Osteoblast (primary cell): Measurements from ENCODE around the gene SORCS1. TPM values are rescaled to one million over a fixed set of nuclear protein-coding genes. Genes with fewer than 3 reads are reported as not detected.

Source experiments
- DNase-seq: peaks from one replicate; pipeline ENCODE4 v3.0.0; 2011; ENCODE audit warnings: low spot score, mixed read lengths; ENCODE audit not compliant: insufficient read length; ENCODE audit errors: missing footprints
- H2AFZ ChIP-seq: 2 replicates; pipeline ENCODE4 v1.6.0; 2011; ENCODE audit warnings: mild to moderate bottlenecking, low read length
- H3K27ac ChIP-seq: 2 replicates; pipeline ENCODE4 v1.5.1; 2011; ENCODE audit warnings: mild to moderate bottlenecking, low read depth, low read length, moderate library complexity
- H3K27me3 ChIP-seq: 2 replicates; pipeline ENCODE4 v1.6.0; 2012; ENCODE audit warnings: mild to moderate bottlenecking, control low read depth, inconsistent platforms, low read length, moderate library complexity; ENCODE audit not compliant: insufficient read depth
- H3K36me3 ChIP-seq: 2 replicates; pipeline ENCODE4 v1.5.1; 2011; ENCODE audit warnings: mild to moderate bottlenecking, low read length, control low read depth, moderate library complexity; ENCODE audit not compliant: insufficient read depth
- H3K4me1 ChIP-seq: 2 replicates; pipeline ENCODE4 v1.5.1; 2011; ENCODE audit warnings: mild to moderate bottlenecking, low read length, control low read depth, moderate library complexity; ENCODE audit not compliant: insufficient read depth
- H3K4me2 ChIP-seq: 2 replicates; pipeline ENCODE4 v1.6.0; 2011; ENCODE audit warnings: mild to moderate bottlenecking, low read length; ENCODE audit not compliant: insufficient read depth
- H3K4me3 ChIP-seq: fragments of 200-600 bp; sonication (generic); 3 replicates; pipeline ENCODE4 v1.5.1; 2012; ENCODE audit warnings: mild to moderate bottlenecking, low read length, inconsistent platforms; ENCODE audit not compliant: insufficient read depth
- H3K79me2 ChIP-seq: 2 replicates; pipeline ENCODE4 v1.6.0; 2012; ENCODE audit warnings: mild to moderate bottlenecking, low read length, control low read depth, inconsistent platforms; ENCODE audit not compliant: insufficient read depth
- H3K9me3 ChIP-seq: 2 replicates; pipeline ENCODE4 v1.5.1; 2011; ENCODE audit warnings: low read depth, low read length, control low read depth
- H4K20me1 ChIP-seq: 2 replicates; pipeline ENCODE4 v1.6.0; 2012; ENCODE audit warnings: mild to moderate bottlenecking, low read length, control low read depth; ENCODE audit not compliant: insufficient read depth
- CTCF ChIP-seq: IDR thresholded peaks from 2 replicates; pipeline ENCODE4 v1.5.1; 2011; ENCODE audit warnings: mild to moderate bottlenecking, low read depth, low read length, moderate library complexity; ENCODE audit errors: extremely low read depth
- total RNA-seq: library from RNA; depleted of rRNA; stranded (reverse); fragments of >200 nt; gene quantifications from 2 replicates; pipeline ENCODE4 v1.2.3, GENCODE V29; 2012

SORCS1 gene
- total RNA-seq, 1 donor: not detected

GRCh38 chr10:106832846-106833245 is 331.7 kb downstream of the SORCS1 start:
- Histone ChIP-seq H3K36me3 (no peaks in the 10 kb centered on the region), H4K20me1 (no peaks in the 10 kb centered on the region), H3K9me3 (no peaks in the 10 kb centered on the region), H3K4me1 (no peaks in the 10 kb centered on the region), H3K4me2 (no peak overlapping the region), H3K27ac (no peak overlapping the region), H3K27me3 (no peaks in the 10 kb centered on the region), H3K79me2 (no peaks in the 10 kb centered on the region), H3K4me3 (no peak overlapping the region), H2AFZ (no peak overlapping the region)
- no peak for DNase-seq
- TF ChIP-seq CTCF: no peak

DNA sequence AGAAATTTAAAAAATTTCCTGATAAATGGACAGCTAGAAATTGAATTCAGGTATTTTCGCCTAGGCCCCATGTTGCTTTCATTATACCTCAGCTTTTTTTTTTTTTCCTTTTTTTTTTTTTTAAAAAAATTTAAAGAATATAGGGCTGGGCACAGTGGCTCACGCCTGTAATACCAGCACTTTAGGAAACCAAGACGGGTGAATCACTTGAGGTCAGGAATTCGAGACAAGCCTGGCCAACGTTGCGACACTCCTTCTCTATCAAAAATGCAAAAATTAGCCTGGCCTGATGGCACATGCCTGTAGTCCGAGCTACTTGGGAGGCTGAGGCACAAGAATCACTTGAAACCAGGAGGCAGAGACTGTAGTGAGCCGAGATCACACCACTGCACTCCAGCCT is 334.0 kb downstream of the SORCS1 start:
- Histone ChIP-seq H3K27me3 (no peaks in the 10 kb centered on the region), H3K4me3 (no peak overlapping the region), H3K4me2 (no peak overlapping the region), H3K36me3 (no peaks in the 10 kb centered on the region), H3K4me1 (no peaks in the 10 kb centered on the region), H3K27ac (no peak overlapping the region), H4K20me1 (no peaks in the 10 kb centered on the region), H2AFZ (no peak overlapping the region), H3K79me2 (no peaks in the 10 kb centered on the region), H3K9me3 (peaks cover 4% of the 10 kb centered on the region)
- no peak for DNase-seq
- TF ChIP-seq CTCF: no peak

DNA sequence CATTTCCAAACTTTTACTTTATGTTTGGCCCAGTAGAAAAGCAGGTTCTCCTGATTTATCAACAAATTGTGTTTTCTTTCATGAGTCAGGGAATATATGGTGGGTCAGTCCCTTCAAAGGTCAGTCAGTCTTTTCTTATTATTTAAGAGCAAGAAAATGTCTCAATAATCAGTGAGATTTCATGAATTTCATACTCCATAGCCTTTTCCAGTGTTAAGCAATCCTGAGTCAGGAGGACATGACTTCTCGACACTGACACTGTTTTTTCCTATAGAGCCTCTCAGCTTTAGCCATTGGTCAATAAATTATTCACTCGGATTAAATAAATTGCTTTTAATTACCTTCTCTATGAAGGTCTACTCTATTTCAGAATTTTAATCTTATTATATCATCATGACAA is 334.5 kb downstream of the SORCS1 start:
- no peak overlapping the region for H3K27ac ChIP-seq
- H3K79me2 ChIP-seq: no peaks in the 10 kb centered on the region
- H3K9me3 ChIP-seq: peaks cover 4% of the 10 kb centered on the region
- no peak overlapping the region for H3K4me2 ChIP-seq
- no peak overlapping the region for H2AFZ ChIP-seq
- no peaks in the 10 kb centered on the region for H3K27me3 ChIP-seq
- H3K4me1 ChIP-seq: no peaks in the 10 kb centered on the region
- no peak overlapping the region for H3K4me3 ChIP-seq
- DNase-seq: no peak
- H4K20me1 ChIP-seq: no peaks in the 10 kb centered on the region
- TF ChIP-seq CTCF: no peak
- H3K36me3 ChIP-seq: no peaks in the 10 kb centered on the region

DNA sequence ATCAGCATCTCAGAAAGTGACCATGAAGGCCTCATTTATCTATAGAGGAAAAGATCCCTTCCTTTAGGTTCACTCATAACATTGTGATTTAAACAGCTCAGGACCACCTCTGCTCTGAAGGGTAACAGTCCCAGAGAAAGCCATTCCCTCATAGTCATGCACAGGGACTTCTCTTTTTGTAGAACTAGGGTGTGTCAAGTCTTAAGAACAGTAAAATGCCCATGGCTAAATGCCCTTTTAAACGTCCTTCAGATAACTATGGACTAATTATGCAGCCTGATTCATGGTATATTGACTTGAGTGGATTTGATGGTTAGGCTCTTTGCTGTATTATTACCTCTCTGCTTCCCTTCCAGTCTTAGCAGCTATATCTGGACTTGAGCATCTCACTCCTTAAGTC is 337.8 kb downstream of the SORCS1 start:
- H3K4me1 ChIP-seq: no peaks in the 10 kb centered on the region
- no peak for DNase-seq
- no peak overlapping the region for H2AFZ ChIP-seq
- H3K9me3 ChIP-seq: peaks cover 4% of the 10 kb centered on the region
- no peak overlapping the region for H3K27ac ChIP-seq
- H3K27me3 ChIP-seq: no peaks in the 10 kb centered on the region
- H4K20me1 ChIP-seq: no peaks in the 10 kb centered on the region
- TF ChIP-seq CTCF: no peak
- H3K36me3 ChIP-seq: no peaks in the 10 kb centered on the region
- H3K4me2 ChIP-seq: no peak overlapping the region
- no peaks in the 10 kb centered on the region for H3K79me2 ChIP-seq
- no peak overlapping the region for H3K4me3 ChIP-seq
